K562 (cell line): ENCODE data around the gene ENDOD1. TPM values are rescaled to one million over a fixed set of nuclear protein-coding genes. Genes with fewer than 3 reads are reported as not detected.

Source experiments
- ATF7 ChIP-seq: fragments of 450-650 bp; IDR thresholded peaks from 2 replicates; pipeline ENCODE4 v1.7.1; 2014; ENCODE audit warnings: mild to moderate bottlenecking, moderate library complexity
- BCOR ChIP-seq: fragments of 450-650 bp; IDR thresholded peaks from 2 replicates; pipeline ENCODE4 v1.6.1; 2016
- BMI1 ChIP-seq: fragments of 150-350 bp; IDR thresholded peaks from 2 replicates; pipeline ENCODE4 v1.6.1; 2014; ENCODE audit warnings: low read length
- CBX3 ChIP-seq, 2 experiments: IDR thresholded peaks; 1 replicate in 1 of 2; 2 replicates in 1 of 2; pipeline ENCODE4 v1.6.1; 2012; ENCODE audit warnings: inconsistent platforms in 2 of 2, low read length in 2 of 2, borderline replicate concordance in 1 of 2, control low read depth in 1 of 2
- E2F4 ChIP-seq: sonication (generic); formaldehyde crosslinking; IDR thresholded peaks from 2 replicates; pipeline ENCODE4 v1.8.0; 2022; ENCODE audit warnings: mild to moderate bottlenecking, low read depth, missing genetic modification reagents
- E4F1 ChIP-seq: fragments of 250-450 bp; sonication (Bioruptor Pico); IDR thresholded peaks from 2 replicates; pipeline ENCODE4 v1.5.0; 2021; ENCODE audit warnings: mild to moderate bottlenecking, borderline replicate concordance
- ELF4 ChIP-seq: fragments of 450-650 bp; formaldehyde crosslinking; IDR thresholded peaks from 2 replicates; pipeline ENCODE4 v1.4.0; 2022; ENCODE audit warnings: missing genetic modification characterization
- FOXJ3 ChIP-seq: sonication (generic); formaldehyde crosslinking; IDR thresholded peaks from 2 replicates; pipeline ENCODE4 v1.4.0; 2020; ENCODE audit warnings: mild to moderate bottlenecking, missing genetic modification reagents
- GTF2B ChIP-seq: IDR thresholded peaks from 2 replicates; pipeline ENCODE4 v1.6.1; 2011; ENCODE audit not compliant: insufficient read length; ENCODE audit errors: extremely low read depth
- HNRNPL ChIP-seq: fragments of 200-400 bp; formaldehyde crosslinking; IDR thresholded peaks from 2 replicates; pipeline ENCODE4 v1.6.1; 2017; ENCODE audit warnings: low read depth, mild to moderate bottlenecking, low read length
- HOXB6 ChIP-seq: fragments of 250-450 bp; sonication (Bioruptor Pico); IDR thresholded peaks from 2 replicates; pipeline ENCODE4 v1.5.1; 2022; ENCODE audit warnings: mild to moderate bottlenecking, borderline replicate concordance
- HSF4 ChIP-seq: fragments of 250-450 bp; sonication (Bioruptor Pico); IDR thresholded peaks from 2 replicates; pipeline ENCODE4 v2.1.2; 2022; ENCODE audit warnings: mild to moderate bottlenecking, moderate library complexity, borderline replicate concordance
- KDM1A ChIP-seq, 2 experiments: fragments of 450-650 bp; IDR thresholded peaks; 2 replicates each; pipeline ENCODE4 v1.6.1; 2016; ENCODE audit warnings: mild to moderate bottlenecking in 2 of 2
- MAFF ChIP-seq: IDR thresholded peaks from 2 replicates; pipeline ENCODE4 v1.6.1; 2012; ENCODE audit warnings: low read length, improper control_type of control experiment
- MTA1 ChIP-seq: fragments of 450-650 bp; IDR thresholded peaks from 2 replicates; pipeline ENCODE4 v1.6.1; 2017; ENCODE audit warnings: borderline replicate concordance
- MTF1 ChIP-seq: fragments of 250-450 bp; sonication (Bioruptor Pico); IDR thresholded peaks from 2 replicates; pipeline ENCODE4 v1.9.0; 2021; ENCODE audit warnings: moderate library complexity, mild to moderate bottlenecking, inconsistent platforms, borderline replicate concordance
- PYGO2 ChIP-seq: fragments of 450-650 bp; IDR thresholded peaks from 2 replicates; pipeline ENCODE4 v1.6.1; 2016; ENCODE audit warnings: mild to moderate bottlenecking, missing genetic modification characterization, moderate library complexity, missing compliant biosample characterization
- ZC3H8 ChIP-seq: fragments of 450-650 bp; IDR thresholded peaks from 2 replicates; pipeline ENCODE4 v1.6.1; 2017
- ZNF175 ChIP-seq: fragments of 200-800 bp; sonication (Bioruptor generic); IDR thresholded peaks from 2 replicates; pipeline ENCODE4 v1.6.1; 2016; ENCODE audit warnings: low read depth, mild to moderate bottlenecking, missing genetic modification characterization, missing compliant biosample characterization
- ZNF184 ChIP-seq: sonication (generic); formaldehyde crosslinking; IDR thresholded peaks from 2 replicates; pipeline ENCODE4 v1.5.0; 2020; ENCODE audit warnings: missing genetic modification reagents
- ZNF311 ChIP-seq: fragments of 250-450 bp; sonication (Bioruptor Pico); IDR thresholded peaks from 2 replicates; pipeline ENCODE4 v1.4.0; 2020; ENCODE audit warnings: mild to moderate bottlenecking, moderate library complexity
- ZNF830 ChIP-seq: fragments of 250-450 bp; sonication (Bioruptor Pico); IDR thresholded peaks from 2 replicates; pipeline ENCODE4 v1.5.0; 2021; ENCODE audit warnings: mild to moderate bottlenecking
- polyA plus RNA-seq, 8 experiments: library from polyadenylated mRNA; depleted of rRNA in 4 of 8; stranded (reverse) in 5 of 8; unstranded in 3 of 8; fragments of >200 nt; fragmentation: Nextera tagmentation in 2 of 8; fragmentation: Illumina TruSeq in 1 of 8; extraction: Ambion mirVana in 2 of 8; extraction: Trizol in 1 of 8; gene quantifications; 2 replicates each; pipeline versions ENCODE4 v1.2.1 to v1.2.3, GENCODE V29; 2011 to 2014; ENCODE audit warnings: inconsistent platforms in 1 of 8, missing spikeins in 1 of 8
- total RNA-seq, 7 experiments: library from RNA; depleted of rRNA in 6 of 7; stranded (reverse); fragments of >200 nt in 6 of 7; fragmentation: Illumina TruSeq in 2 of 7; extraction: Trizol in 2 of 7; gene quantifications; 2 replicates each; pipeline versions ENCODE4 v1.2.1 to v1.2.3, GENCODE V29; 2011 to 2021; ENCODE audit warnings: low replicate concordance in 1 of 7
- TF ChIP-seq, protein P1 (sequence below), 2 experiments: fragments of 450-650 bp in 1 of 2; sonication (generic) in 1 of 2; formaldehyde crosslinking in 1 of 2; IDR thresholded peaks in 1 of 2; conservative IDR thresholded peaks in 1 of 2; 2 replicates each; pipeline versions ENCODE4 v1.6.1 to v1.8.1; 2016 to 2023; ENCODE audit warnings: mild to moderate bottlenecking in 2 of 2, moderate library complexity in 2 of 2, inconsistent platforms in 1 of 2, missing genetic modification reagents in 1 of 2

The ENDOD1 gene
- total and polyA plus RNA-seq, 9 of the 15 experiments (the other 6 are each of a cell fraction or from before 2014, with no cell fraction given) = 4.2 to 11.8 (median 9.3) TPM

DNA sequence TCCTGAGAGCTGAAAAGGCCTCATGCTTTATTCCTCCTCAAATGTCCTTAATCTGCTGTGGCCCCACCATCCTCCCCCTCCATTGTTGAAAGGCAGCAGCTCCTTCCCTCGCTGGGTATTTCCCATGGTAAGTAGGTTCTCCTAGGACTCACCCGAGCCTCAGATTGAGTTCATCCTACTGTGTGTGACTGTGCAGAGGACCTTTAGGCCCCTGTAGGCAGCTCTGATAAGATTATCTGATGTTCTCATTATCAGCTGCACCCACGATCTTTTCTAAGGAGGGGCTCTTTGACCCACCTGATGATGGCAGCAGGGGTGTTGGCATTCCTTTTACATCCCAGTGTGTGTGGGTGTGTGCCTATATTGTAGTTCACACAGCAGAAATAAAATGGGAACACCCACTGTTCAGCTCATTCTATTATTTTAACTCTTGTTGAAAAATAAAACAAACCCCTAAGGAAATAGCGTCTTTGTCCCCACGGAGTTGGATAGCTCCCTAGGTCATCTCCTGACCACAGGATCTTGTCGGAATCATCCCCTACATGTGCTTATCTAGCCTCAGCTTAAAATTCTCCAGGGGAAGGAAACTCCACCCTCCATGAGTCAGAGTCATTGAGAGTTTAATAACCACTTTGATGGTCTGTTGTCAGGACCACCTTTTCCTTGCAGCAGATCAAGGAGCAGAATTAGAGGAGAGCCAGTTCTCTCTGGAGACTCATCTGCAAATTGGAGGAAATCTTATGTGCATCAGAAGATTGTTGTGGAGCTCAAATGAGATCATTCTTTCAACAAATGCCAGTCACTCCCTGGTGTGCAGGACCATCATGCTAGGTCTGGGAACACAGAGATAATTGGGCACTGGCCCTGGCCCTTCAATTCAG, 19.3 kb downstream of the ENDOD1 start (continued):
- no peak; the same call in 1 of the 2 replicates for TF ChIP-seq MAFF
- TF ChIP-seq CBX3 (IDR thresholded peaks at IDR 0.05; ENCODE audit: borderline replicate concordance in 1 of 2, low read length in 2 of 2) = peak in 1 of 2 experiments; percentile 86; a peak in 2 of 3 replicates
- TF ChIP-seq HOXB6 (CRISPR knock-in tag) = no peak
- peak; percentile 91 to 93 for TF ChIP-seq KDM1A (IDR thresholded peaks at IDR 0.05)
- TF ChIP-seq HSF4 = no peak
- no peak for TF ChIP-seq FOXJ3 (CRISPR knock-in tag)
- TF ChIP-seq ATF7 = peak; percentile 70; the same call in 1 of the 2 replicates
- no peak for TF ChIP-seq ZNF311 (CRISPR knock-in tag)
- TF ChIP-seq E4F1 (CRISPR knock-in tag) = no peak
- TF ChIP-seq E2F4 = no peak
- TF ChIP-seq ELF4 (CRISPR knock-in tag) = 0 out of 2 replicates have a peak, but pooled peaks have one; percentile 26
- no peak for TF ChIP-seq ZNF175 (CRISPR knock-in tag)
- TF ChIP-seq ZC3H8 = no peak
- no peak for TF ChIP-seq ZNF830
- no peak for TF ChIP-seq BMI1
- TF ChIP-seq, protein P1, sequence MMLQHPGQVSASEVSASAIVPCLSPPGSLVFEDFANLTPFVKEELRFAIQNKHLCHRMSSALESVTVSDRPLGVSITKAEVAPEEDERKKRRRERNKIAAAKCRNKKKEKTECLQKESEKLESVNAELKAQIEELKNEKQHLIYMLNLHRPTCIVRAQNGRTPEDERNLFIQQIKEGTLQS (IDR thresholded peaks at IDR 0.05) = peak; percentile 93
- TF ChIP-seq, protein P1 (CRISPR knock-in tag; conservative IDR thresholded peaks at IDR 0.05) = peak; percentile 59; the same call in 1 of the 2 replicates
- peak; percentile 39; the same call in 1 of the 2 replicates for TF ChIP-seq MTA1
- no peak for TF ChIP-seq GTF2B
- no peak for TF ChIP-seq HNRNPL
- no peak for TF ChIP-seq MTF1
- no peak for TF ChIP-seq PYGO2
- TF ChIP-seq BCOR = peak; percentile 87
- no peak for TF ChIP-seq ZNF184 (CRISPR knock-in tag)
